ENCODE measurements around the gene SFXN5. TPM values are rescaled to one million over a fixed set of nuclear protein-coding genes. Genes with fewer than 3 reads are reported as not detected.

Gene SFXN5
- polyA plus RNA-seq, 1 donor from 2014 or later: 5.8 TPM

DNA sequence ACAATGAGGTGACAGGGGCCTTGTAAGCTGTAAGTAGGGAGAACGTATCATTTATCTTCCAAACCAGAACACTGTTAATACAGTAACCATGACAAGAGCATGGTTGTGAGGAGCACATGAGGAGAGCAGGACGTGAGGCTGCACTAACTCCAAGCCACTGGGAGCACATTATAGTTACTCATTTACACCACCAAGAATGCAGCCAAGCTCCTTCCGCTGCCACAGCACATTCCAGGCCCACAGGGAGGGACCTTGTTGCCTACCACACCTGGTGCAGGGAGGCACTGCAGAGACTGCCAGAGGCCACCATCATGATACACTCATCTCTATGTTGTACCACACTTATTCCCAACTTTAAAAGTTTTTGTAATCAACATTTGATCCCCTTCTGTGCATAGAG is 13.5 kb upstream of the SFXN5 start:
- H3K9me2 ChIP-seq (ENCODE audit: insufficient read depth, low read length): no peaks in the 10 kb centered on the region
- H3K36me3 ChIP-seq (ENCODE audit: insufficient read depth, low read length): no peaks in the 10 kb centered on the region
- H3K4me3 ChIP-seq (ENCODE audit: low read length): no peak overlapping the region
- no peaks in the 10 kb centered on the region for H4K20me1 ChIP-seq (ENCODE audit: insufficient read depth)
- TF ChIP-seq EZH2 (IDR thresholded peaks at IDR 0.05; ENCODE audit: borderline replicate concordance, insufficient read depth, low read length, poor library complexity, severe bottlenecking): no peak
- no peak for TF ChIP-seq EP300 (conservative IDR thresholded peaks at IDR 0.05; ENCODE audit: poor library complexity, severe bottlenecking)
- TF ChIP-seq POLR2AphosphoS5 (IDR thresholded peaks at IDR 0.05): no peak
- TF ChIP-seq TAF1 (IDR thresholded peaks at IDR 0.05; ENCODE audit: low read depth): no peak
- TF ChIP-seq RAD21 (conservative IDR thresholded peaks at IDR 0.05): no peak
- no peak for TF ChIP-seq CTCF (IDR thresholded peaks at IDR 0.05; ENCODE audit: poor library complexity, severe bottlenecking)
- TF ChIP-seq, protein P1, sequence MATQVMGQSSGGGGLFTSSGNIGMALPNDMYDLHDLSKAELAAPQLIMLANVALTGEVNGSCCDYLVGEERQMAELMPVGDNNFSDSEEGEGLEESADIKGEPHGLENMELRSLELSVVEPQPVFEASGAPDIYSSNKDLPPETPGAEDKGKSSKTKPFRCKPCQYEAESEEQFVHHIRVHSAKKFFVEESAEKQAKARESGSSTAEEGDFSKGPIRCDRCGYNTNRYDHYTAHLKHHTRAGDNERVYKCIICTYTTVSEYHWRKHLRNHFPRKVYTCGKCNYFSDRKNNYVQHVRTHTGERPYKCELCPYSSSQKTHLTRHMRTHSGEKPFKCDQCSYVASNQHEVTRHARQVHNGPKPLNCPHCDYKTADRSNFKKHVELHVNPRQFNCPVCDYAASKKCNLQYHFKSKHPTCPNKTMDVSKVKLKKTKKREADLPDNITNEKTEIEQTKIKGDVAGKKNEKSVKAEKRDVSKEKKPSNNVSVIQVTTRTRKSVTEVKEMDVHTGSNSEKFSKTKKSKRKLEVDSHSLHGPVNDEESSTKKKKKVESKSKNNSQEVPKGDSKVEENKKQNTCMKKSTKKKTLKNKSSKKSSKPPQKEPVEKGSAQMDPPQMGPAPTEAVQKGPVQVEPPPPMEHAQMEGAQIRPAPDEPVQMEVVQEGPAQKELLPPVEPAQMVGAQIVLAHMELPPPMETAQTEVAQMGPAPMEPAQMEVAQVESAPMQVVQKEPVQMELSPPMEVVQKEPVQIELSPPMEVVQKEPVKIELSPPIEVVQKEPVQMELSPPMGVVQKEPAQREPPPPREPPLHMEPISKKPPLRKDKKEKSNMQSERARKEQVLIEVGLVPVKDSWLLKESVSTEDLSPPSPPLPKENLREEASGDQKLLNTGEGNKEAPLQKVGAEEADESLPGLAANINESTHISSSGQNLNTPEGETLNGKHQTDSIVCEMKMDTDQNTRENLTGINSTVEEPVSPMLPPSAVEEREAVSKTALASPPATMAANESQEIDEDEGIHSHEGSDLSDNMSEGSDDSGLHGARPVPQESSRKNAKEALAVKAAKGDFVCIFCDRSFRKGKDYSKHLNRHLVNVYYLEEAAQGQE (IDR thresholded peaks at IDR 0.05; ENCODE audit: borderline replicate concordance): no peak
- no peak for TF ChIP-seq MXI1 (conservative IDR thresholded peaks at IDR 0.05; ENCODE audit: poor library complexity, severe bottlenecking)
- TF ChIP-seq SMC3 (conservative IDR thresholded peaks at IDR 0.05; ENCODE audit: poor library complexity): no peak
- no peak overlapping the region for H2AFZ ChIP-seq (ENCODE audit: low read depth, low read length)
- no peaks in the 10 kb centered on the region for H3K79me2 ChIP-seq (replicated peaks; ENCODE audit: insufficient read depth, low read length)
- H3F3A ChIP-seq (ENCODE audit: insufficient read depth, low read length, poor library complexity, severe bottlenecking): no peaks in the 10 kb centered on the region
- no peak overlapping the region for H3K9ac ChIP-seq (ENCODE audit: low read length)
- H3K27ac ChIP-seq (ENCODE audit: low read length): no peak overlapping the region
- H3K4me2 ChIP-seq (ENCODE audit: low read length): no peak overlapping the region
- no peaks in the 10 kb centered on the region for H3K27me3 ChIP-seq (ENCODE audit: insufficient read depth, low read depth, low read length)
- no peaks in the 10 kb centered on the region for H3K9me3 ChIP-seq (ENCODE audit: low read length)

DNA sequence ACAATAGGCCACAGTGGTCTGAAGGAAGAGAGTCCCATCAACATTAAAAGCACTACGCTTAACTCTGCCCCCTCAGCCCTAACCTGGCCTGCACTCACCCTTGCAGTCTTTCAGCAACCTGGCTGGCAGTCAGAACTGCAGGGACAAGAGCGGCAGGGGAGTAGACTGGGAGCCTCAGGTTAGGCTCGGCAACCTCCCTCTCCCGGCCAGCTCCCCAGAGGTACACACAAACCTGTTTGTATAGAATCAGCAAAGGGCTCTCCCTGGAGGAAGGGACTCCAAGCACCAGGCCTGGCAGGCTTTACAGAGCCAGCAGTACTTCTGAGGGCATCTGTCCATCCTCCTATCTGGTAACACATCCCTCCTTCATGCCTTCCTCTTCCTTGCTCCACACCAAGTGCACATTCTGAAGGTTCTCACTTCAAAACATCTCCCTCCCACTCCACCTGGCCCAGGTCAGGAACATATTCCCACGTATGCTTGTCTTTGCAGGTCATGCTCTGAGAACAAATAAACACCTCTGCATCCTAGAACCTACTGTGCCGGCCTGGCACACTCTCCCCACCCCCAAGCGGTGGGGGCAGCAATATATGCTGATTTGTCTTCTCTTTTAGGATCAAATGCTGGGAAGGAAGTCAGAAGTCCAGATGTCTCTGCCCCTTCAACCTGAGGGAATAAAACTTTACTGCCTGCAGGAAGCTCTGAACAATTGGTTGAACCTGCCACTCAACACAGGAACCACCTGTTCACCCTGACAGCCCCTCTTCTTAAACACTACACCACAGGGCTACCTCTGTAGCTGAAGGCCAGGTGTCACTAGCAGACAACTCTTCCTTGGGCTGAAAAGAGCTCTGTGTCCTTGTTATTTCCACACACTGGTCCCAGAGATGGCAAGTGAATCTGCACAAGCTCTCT is 12.6 kb upstream of the SFXN5 start:
- no peak for TF ChIP-seq EP300 (conservative IDR thresholded peaks at IDR 0.05; ENCODE audit: poor library complexity, severe bottlenecking)
- TF ChIP-seq EZH2 (IDR thresholded peaks at IDR 0.05; ENCODE audit: borderline replicate concordance, insufficient read depth, low read length, poor library complexity, severe bottlenecking): no peak
- no peak for TF ChIP-seq RAD21 (conservative IDR thresholded peaks at IDR 0.05)
- TF ChIP-seq MXI1 (conservative IDR thresholded peaks at IDR 0.05; ENCODE audit: poor library complexity, severe bottlenecking): no peak
- no peak for TF ChIP-seq SMC3 (conservative IDR thresholded peaks at IDR 0.05; ENCODE audit: poor library complexity)
- no peak for TF ChIP-seq TAF1 (IDR thresholded peaks at IDR 0.05; ENCODE audit: low read depth)
- no peak for TF ChIP-seq POLR2AphosphoS5 (IDR thresholded peaks at IDR 0.05)
- H3K27ac ChIP-seq (ENCODE audit: low read length): no peak overlapping the region
- no peaks in the 10 kb centered on the region for H4K20me1 ChIP-seq (ENCODE audit: insufficient read depth)
- H3K4me3 ChIP-seq (ENCODE audit: low read length): no peak overlapping the region
- H3K4me2 ChIP-seq (ENCODE audit: low read length): no peak overlapping the region
- no peaks in the 10 kb centered on the region for H3F3A ChIP-seq (ENCODE audit: insufficient read depth, low read length, poor library complexity, severe bottlenecking)
- H2AFZ ChIP-seq (ENCODE audit: low read depth, low read length): no peak overlapping the region
- H3K36me3 ChIP-seq (ENCODE audit: insufficient read depth, low read length): no peaks in the 10 kb centered on the region
- no peak overlapping the region for H3K9ac ChIP-seq (ENCODE audit: low read length)
- H3K79me2 ChIP-seq (replicated peaks; ENCODE audit: insufficient read depth, low read length): no peaks in the 10 kb centered on the region
- H3K27me3 ChIP-seq (ENCODE audit: insufficient read depth, low read depth, low read length): no peaks in the 10 kb centered on the region
- H3K9me3 ChIP-seq (ENCODE audit: low read length): no peaks in the 10 kb centered on the region
- no peaks in the 10 kb centered on the region for H3K9me2 ChIP-seq (ENCODE audit: insufficient read depth, low read length)

Measured in neural cell (in vitro differentiated cells).